ENCODE results near the gene GRIA1. TPM values are rescaled to one million over a fixed set of nuclear protein-coding genes. Genes with fewer than 3 reads are reported as not detected.

The GRIA1 gene
- total RNA-seq, 1 experiment from 2014 or later: 0.81 TPM

DNA sequence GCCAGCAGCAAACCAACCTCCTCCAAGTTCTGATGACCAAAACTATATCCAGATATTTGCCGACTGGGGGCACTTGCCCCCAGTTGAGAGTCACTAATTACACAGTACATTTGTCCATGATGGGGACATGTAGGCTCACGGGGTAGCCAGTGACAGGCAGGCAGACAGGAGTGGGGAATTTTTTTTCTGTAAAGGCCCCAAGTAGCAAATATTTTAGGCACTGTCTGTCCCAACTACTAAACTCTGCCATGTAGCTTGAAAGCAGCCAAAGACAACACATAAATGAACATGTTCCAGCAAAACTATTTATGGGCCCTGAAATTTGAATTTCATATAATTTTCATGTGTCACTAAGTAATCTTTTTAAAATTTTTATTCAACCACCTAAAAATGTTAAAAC lies 80.7 kb downstream of the GRIA1 start:
- no peak overlapping the region for H3K27ac Mint-ChIP-seq
- H3K9me3 Mint-ChIP-seq: no peaks in the 10 kb centered on the region
- POLR2A ChIA-PET: no interaction called here
- no peak for TF ChIP-seq TP53 (CRISPR knock-in tag; IDR thresholded peaks at IDR 0.05)
- TF ChIP-seq OVOL2 (CRISPR knock-in tag; IDR thresholded peaks at IDR 0.05; ENCODE audit: borderline replicate concordance): no peak
- no peak for TF ChIP-seq NFYB (CRISPR knock-in tag; conservative IDR thresholded peaks at IDR 0.05; ENCODE audit: low read depth)
- no peak for TF ChIP-seq FOXJ3 (CRISPR knock-in tag; IDR thresholded peaks at IDR 0.05; ENCODE audit: borderline replicate concordance)
- no peak for TF ChIP-seq GABPB1 (CRISPR knock-in tag; IDR thresholded peaks at IDR 0.05)
- TF ChIP-seq GRHL2 (CRISPR knock-in tag; IDR thresholded peaks at IDR 0.05; ENCODE audit: insufficient replicate concordance, severe bottlenecking): no peak
- TF ChIP-seq FOXK1 (CRISPR knock-in tag; IDR thresholded peaks at IDR 0.05): no peak
- TF ChIP-seq, protein P1, sequence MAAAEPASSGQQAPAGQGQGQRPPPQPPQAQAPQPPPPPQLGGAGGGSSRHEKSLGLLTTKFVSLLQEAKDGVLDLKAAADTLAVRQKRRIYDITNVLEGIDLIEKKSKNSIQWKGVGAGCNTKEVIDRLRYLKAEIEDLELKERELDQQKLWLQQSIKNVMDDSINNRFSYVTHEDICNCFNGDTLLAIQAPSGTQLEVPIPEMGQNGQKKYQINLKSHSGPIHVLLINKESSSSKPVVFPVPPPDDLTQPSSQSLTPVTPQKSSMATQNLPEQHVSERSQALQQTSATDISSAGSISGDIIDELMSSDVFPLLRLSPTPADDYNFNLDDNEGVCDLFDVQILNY (CRISPR knock-in tag; IDR thresholded peaks at IDR 0.05): no peak
- TF ChIP-seq SP1 (CRISPR knock-in tag; conservative IDR thresholded peaks at IDR 0.05): no peak
- TF ChIP-seq, protein P2, sequence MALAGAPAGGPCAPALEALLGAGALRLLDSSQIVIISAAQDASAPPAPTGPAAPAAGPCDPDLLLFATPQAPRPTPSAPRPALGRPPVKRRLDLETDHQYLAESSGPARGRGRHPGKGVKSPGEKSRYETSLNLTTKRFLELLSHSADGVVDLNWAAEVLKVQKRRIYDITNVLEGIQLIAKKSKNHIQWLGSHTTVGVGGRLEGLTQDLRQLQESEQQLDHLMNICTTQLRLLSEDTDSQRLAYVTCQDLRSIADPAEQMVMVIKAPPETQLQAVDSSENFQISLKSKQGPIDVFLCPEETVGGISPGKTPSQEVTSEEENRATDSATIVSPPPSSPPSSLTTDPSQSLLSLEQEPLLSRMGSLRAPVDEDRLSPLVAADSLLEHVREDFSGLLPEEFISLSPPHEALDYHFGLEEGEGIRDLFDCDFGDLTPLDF (CRISPR knock-in tag; IDR thresholded peaks at IDR 0.05): no peak
- TF ChIP-seq ZNF416 (CRISPR knock-in tag; IDR thresholded peaks at IDR 0.05): no peak
- TF ChIP-seq SMAD4 (CRISPR knock-in tag; IDR thresholded peaks at IDR 0.05): no peak
- ATAC-seq (no peak), DNase-seq (ENCODE audit: low spot score) (no peak)
- H3K36me3 Mint-ChIP-seq: no peaks in the 10 kb centered on the region
- H3K27me3 Mint-ChIP-seq (ENCODE audit: low read depth): no peaks in the 10 kb centered on the region
- CTCF ChIA-PET: no interaction called here
- no peak overlapping the region for H3K4me3 Mint-ChIP-seq
- H3K4me1 Mint-ChIP-seq: no peaks in the 10 kb centered on the region; the same call in 1 of the 2 replicates

DNA sequence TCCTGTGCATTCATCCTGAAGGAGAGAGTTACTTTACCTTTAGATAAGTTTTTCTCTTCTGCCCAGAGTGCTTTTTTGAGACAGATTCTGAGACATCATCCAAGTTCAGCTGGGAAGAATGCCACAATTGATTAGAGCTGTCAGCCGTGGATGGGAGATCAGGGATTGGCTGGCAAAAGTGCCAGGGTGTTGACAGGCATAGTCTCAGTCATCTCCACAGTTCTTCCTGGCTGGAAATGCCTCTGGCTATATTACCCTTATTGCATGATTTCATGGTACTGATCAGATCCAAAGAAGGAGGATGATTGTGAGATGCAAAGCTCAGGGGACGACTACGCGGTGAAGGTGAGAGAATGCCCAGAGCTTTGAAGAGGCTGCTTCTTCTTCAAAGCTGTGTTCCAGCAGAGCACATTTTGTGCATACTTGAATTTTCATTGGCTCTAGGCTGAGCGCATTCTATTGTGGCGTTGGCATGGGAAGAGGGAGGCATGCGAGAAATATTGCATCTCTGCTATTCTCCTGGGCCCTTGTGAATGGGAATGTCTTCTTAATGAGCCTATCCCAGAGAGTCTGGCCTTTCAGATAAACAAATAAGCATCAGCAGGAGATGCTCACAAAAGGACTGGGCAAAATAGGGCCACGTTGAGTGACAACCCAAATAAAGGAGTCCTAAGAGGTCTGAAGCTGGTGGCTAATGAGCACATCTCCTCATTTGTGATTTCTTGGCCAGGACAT lies 82.1 kb downstream of the GRIA1 start:
- CTCF ChIA-PET: no interaction called here
- Mint-ChIP-seq H3K9me3 (no peaks in the 10 kb centered on the region), H3K4me3 (no peak overlapping the region), H3K27me3 (ENCODE audit: low read depth) (no peaks in the 10 kb centered on the region; the same call in 1 of the 2 replicates), H3K4me1 (no peaks in the 10 kb centered on the region; the same call in 1 of the 2 replicates), H3K27ac (no peak overlapping the region), H3K36me3 (no peaks in the 10 kb centered on the region)
- no peak for TF ChIP-seq ESRRA (CRISPR knock-in tag; IDR thresholded peaks at IDR 0.05; ENCODE audit: borderline replicate concordance)
- TF ChIP-seq HMGA2 (CRISPR knock-in tag; IDR thresholded peaks at IDR 0.05): peak; percentile 42; the same call in 1 of the 2 replicates
- no peak for TF ChIP-seq ZNF121 (CRISPR knock-in tag; IDR thresholded peaks at IDR 0.05)
- ATAC-seq (no peak), DNase-seq (ENCODE audit: low spot score) (no peak)
- POLR2A ChIA-PET: no interaction called here

DNA sequence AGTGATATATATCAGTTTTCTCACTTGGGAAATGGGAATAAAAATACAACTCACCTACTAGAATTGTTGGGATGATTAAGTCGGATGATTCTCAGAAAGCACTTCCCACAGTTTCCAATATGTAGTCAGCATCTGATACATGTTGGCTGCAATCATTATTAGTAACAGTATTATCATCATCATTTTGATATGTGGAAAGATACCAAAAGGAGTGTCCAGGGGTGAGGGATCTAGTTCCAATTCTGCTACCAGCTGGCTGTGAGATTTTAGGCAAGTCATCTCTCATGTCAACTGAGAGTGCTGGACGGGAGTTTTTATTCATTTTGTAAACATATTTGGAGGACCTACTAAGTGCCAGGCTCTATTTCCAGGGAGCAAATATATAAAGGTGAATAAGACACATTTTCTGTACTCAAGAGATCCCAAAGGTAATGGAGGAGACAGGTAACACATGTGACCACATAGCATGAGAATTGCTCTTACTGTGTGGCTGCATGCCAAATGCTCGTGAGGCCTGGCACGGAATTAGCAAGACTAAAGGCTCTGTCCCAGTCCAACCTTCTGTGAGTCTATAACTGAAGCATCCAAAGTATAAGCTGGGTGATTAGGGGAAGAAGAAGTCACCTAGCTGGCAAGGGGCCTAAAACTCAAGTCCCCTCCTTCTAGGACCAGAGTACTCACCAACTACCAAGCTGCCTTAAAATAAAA lies 83.0 kb downstream of the GRIA1 start:
- no peaks in the 10 kb centered on the region; the same call in 1 of the 2 replicates for H3K4me1 Mint-ChIP-seq
- ATAC-seq (no peak), DNase-seq (ENCODE audit: low spot score) (no peak)
- H3K9me3 Mint-ChIP-seq: no peaks in the 10 kb centered on the region
- no peaks in the 10 kb centered on the region; the same call in 1 of the 2 replicates for H3K27me3 Mint-ChIP-seq (ENCODE audit: low read depth)
- CTCF ChIA-PET: no interaction called here
- H3K4me3 Mint-ChIP-seq: no peak overlapping the region
- no peak overlapping the region for H3K27ac Mint-ChIP-seq
- TF ChIP-seq SOX15 (CRISPR knock-in tag; IDR thresholded peaks at IDR 0.05) (no peak), GTF2I (CRISPR knock-in tag; conservative IDR thresholded peaks at IDR 0.05) (no peak), ZNF423 (CRISPR knock-in tag; IDR thresholded peaks at IDR 0.05) (no peak)
- TF ChIP-seq, protein P3, sequence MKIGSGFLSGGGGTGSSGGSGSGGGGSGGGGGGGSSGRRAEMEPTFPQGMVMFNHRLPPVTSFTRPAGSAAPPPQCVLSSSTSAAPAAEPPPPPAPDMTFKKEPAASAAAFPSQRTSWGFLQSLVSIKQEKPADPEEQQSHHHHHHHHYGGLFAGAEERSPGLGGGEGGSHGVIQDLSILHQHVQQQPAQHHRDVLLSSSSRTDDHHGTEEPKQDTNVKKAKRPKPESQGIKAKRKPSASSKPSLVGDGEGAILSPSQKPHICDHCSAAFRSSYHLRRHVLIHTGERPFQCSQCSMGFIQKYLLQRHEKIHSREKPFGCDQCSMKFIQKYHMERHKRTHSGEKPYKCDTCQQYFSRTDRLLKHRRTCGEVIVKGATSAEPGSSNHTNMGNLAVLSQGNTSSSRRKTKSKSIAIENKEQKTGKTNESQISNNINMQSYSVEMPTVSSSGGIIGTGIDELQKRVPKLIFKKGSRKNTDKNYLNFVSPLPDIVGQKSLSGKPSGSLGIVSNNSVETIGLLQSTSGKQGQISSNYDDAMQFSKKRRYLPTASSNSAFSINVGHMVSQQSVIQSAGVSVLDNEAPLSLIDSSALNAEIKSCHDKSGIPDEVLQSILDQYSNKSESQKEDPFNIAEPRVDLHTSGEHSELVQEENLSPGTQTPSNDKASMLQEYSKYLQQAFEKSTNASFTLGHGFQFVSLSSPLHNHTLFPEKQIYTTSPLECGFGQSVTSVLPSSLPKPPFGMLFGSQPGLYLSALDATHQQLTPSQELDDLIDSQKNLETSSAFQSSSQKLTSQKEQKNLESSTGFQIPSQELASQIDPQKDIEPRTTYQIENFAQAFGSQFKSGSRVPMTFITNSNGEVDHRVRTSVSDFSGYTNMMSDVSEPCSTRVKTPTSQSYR (CRISPR knock-in tag; IDR thresholded peaks at IDR 0.05): no peak
- TF ChIP-seq, protein P4, sequence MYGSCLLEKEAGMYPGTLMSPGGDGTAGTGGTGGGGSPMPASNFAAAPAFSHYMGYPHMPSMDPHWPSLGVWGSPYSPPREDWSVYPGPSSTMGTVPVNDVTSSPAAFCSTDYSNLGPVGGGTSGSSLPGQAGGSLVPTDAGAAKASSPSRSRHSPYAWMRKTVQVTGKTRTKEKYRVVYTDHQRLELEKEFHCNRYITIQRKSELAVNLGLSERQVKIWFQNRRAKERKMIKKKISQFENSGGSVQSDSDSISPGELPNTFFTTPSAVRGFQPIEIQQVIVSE (CRISPR knock-in tag; IDR thresholded peaks at IDR 0.05; ENCODE audit: borderline replicate concordance): no peak
- POLR2A ChIA-PET: no interaction called here
- H3K36me3 Mint-ChIP-seq: no peaks in the 10 kb centered on the region

Data from WTC11 (cell line).